IPS-18c (cell line): ENCODE measurements around the gene GJD4.

ENCODE experiments used
- H3K4me3 ChIP-seq: 2 replicates; pipeline ENCODE4 v1.7.0; 2013; ENCODE audit warnings: low read depth, mild to moderate bottlenecking, low read length, moderate library complexity; ENCODE audit not compliant: insufficient read depth
- H3K9me3 ChIP-seq: one replicate; pipeline ENCODE4 v1.6.1; 2013; ENCODE audit warnings: mild to moderate bottlenecking, low read length, moderate library complexity; ENCODE audit not compliant: control insufficient read depth, insufficient read depth

The GJD4 gene, protein sequence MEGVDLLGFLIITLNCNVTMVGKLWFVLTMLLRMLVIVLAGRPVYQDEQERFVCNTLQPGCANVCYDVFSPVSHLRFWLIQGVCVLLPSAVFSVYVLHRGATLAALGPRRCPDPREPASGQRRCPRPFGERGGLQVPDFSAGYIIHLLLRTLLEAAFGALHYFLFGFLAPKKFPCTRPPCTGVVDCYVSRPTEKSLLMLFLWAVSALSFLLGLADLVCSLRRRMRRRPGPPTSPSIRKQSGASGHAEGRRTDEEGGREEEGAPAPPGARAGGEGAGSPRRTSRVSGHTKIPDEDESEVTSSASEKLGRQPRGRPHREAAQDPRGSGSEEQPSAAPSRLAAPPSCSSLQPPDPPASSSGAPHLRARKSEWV

DNA sequence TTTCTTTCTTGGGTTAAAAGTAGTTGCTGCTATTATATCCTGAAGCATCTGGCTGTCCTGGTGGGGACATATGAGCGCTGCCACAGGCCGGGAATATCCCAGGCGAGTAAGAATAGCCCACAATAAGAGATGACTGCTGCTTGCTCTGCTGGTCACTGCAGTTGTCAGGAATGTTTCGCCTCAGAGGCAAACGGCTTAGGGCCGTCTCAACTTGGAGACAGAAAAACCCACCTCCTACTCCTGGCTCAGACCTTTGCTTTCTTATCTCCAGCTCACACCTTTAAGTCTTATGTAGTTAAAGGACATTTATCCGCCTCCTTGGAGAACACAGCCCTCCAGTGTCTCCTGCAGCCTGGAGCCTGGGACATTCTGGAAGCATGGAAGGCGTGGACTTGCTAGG, at the start of gene GJD4:
Gene GJD4 (plus strand): TSS at position 151 of the 400 bp plus-strand sequence. CDS start 227 bp downstream, at position 378.
- no peak within 1 kb of the TSS for H3K4me3 ChIP-seq
- H3K9me3 ChIP-seq: no peaks in the 10 kb centered on the region

DNA sequence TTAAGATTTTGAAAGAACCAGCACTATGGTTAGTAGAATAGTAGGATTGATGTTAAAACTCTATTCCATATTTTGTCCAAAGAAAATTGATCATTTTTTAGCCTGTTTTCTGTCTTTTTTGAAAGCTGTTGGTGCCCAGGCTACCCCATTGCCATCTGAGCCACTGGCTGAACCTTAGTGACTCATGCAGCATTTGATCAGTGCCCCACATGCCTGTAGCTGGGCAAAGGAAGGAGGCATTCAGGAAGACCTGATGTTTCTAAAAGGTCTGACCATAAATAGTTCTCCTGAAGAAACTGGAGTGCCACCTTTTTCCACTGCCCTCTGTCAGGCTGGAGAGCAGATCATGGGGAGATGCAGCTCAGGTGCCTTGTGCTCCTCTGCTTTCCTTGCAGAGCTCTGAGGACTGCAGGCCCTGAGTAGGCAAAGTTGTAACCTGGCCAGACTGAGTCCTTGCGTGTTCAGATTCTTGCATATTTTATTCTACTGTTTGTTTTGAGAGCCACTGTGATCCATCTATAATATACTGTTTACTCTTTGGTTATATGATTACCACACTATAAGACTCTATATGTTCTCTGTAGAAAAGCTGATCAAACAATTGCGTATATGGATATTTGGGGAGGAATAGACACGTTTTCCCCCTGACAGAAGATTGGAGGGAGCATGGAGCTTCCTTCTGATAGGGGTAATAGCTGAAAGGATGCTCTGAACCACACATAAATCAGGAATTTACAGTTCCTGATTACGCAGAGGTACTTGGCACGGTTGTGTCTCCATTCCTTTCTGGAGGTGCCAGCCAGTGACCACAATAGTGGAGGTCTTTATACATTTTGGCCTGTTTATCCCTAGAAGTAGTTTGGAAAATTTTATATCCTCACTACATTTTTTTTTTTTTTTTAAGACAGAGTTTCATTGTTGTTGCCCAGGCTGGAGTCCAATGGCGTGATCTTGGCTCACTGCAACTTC, 48.9 kb upstream of the GJD4 start:
- Histone ChIP-seq H3K4me3 (no peak overlapping the region), H3K9me3 (no peaks in the 10 kb centered on the region)

DNA sequence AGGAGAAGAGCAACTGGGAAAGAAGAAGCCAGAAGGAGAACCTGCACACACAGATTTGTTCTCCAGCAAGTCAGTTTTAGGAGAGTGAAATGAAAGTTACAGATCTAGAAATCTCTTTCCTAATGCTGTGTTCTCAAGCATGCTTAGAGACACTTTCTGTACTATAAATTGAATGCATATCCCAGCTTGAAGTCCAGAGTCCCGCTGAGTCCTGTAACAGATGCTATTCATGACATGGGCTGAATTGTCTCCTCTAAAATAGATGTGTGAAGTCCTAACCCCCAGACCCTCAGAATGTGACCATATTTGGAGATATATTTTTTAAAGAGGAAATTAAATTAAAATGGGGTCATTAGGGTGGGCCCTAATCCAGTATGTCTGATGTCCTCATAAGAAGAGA, 46.9 kb upstream of the GJD4 start:
- no peaks in the 10 kb centered on the region for H3K9me3 ChIP-seq
- no peak overlapping the region for H3K4me3 ChIP-seq

DNA sequence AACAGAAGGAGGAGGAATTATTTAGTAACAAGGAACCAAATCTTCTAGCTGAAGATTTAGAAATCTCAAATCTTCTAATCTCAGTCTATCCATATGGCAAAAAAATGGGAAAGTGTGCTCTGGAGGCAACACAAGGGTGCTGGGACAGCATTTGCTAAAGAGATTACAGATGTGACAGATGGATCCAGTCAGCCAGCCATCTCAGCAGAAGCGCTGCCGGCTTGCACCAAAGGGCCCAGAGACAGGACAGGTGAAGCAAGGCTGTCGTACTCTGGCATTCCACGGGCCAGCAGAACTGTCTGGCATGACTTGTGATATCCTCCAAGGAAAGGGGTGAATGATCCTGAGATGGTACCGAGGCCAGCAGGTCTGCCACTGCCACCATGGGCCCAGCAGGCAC, 45.7 kb upstream of the GJD4 start:
- H3K4me3 ChIP-seq: no peak overlapping the region

GRCh38 chr10:35561715-35562114, 43.4 kb upstream of the GJD4 start:
- Histone ChIP-seq H3K4me3 (no peak overlapping the region), H3K9me3 (peaks cover 5% of the 10 kb centered on the region)

More for the DNA sequence above, 45.7 kb upstream of the GJD4 start:
- peaks cover 5% of the 10 kb centered on the region for H3K9me3 ChIP-seq

- H3K9me3 ChIP-seq: peaks cover 5% of the 10 kb centered on the region
- no peak overlapping the region for H3K4me3 ChIP-seq
Measured at GRCh38 chr10:35562427-35562826, 42.7 kb upstream of the GJD4 start.

DNA sequence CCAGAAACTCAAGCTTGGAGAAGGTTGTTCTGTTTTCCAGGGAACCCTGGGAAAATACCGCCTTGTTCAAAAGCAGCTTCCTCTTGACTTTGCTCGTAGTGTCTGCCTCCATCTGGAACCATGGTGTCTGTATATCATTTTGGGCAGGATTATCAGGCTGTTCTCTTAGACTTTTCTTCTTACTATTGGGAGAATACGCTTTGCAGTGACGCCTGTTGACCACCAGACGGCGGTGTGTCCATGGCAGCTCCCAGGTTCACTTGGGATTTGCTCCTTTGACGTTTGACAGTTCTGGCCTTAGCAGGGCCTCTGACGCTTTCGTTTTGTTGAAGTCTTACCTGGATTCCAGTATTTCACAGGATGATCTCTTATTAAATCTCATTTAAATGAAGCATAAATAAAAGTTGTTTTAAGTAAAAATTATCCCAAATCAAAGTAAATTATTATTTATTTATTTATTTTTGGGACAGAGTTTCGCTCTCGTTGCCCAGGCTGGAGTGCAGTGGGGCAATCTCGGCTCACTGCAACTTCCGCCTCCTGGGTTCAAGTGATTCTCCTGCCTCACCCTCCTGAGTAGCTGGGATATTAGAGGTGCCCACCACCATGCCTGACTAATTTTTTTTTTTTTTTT, 41.8 kb upstream of the GJD4 start:
- no peak overlapping the region for H3K4me3 ChIP-seq

DNA sequence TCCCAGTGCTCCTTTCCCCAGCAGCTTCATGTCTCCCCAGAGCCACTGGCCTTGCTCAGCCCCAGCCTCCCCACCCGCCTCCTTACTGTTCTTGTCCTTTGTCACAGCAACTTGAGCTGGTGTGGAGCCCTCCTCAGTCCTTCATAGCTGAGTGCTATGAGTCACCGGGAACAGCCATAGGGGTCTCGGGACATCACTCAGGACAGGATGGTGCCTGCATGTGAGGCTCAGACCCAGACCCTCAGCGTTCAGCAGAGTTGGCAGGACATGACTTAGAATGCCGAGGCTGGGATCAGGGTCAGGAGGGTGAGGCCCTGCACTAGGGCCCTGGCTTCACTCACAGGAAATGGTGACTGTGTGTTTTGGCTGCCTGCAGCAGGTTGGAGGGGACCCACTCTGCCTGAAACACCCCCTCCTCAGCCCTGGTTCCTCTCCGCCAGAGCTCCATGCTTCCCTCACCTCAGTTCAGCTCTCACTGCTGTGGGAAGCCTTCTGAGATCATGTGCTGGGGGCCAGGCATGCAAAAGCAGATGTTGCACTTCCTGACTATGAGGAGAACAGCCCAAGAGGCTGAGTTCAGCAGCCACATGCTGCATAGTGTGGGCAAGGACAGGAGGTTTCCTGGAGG, 40.7 kb upstream of the GJD4 start:
- Histone ChIP-seq H3K4me3 (no peak overlapping the region), H3K9me3 (peaks cover 5% of the 10 kb centered on the region)

More for the DNA sequence above, 41.8 kb upstream of the GJD4 start:
- peaks cover 5% of the 10 kb centered on the region for H3K9me3 ChIP-seq

- Histone ChIP-seq H3K4me3 (no peak overlapping the region), H3K9me3 (peaks cover 5% of the 10 kb centered on the region)
Measured at GRCh38 chr10:35565602-35566081, 39.5 kb upstream of the GJD4 start.

- H3K9me3 ChIP-seq: peaks cover 5% of the 10 kb centered on the region
Measured at GRCh38 chr10:35567951-35568350, 37.2 kb upstream of the GJD4 start.

DNA sequence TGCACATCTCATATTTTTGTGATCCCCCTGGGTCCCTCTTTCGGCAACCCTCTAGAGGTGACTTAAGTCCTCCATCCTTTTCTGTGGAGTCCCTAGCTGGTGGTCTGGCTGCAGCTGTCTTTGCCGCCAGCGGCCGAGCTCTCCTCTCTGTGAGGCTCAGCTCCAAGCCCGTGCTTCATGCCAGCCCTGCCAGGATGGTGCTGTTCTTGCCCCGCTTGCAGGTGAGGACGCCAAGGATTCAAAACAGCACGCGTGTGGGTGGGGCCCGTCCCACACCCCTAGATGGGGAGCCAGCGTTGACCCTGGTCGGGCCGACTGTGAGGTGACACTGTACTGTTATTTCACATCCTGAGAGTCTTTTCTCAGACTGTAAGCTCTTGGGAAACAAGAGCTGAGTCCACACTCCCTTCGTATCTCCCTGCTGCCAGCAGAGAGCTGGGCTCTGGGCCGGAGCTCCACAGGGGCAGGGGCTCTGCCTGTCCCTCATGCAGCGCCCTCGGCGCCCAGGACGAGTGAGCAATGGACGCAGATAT, 36.6 kb upstream of the GJD4 start:
- no peak overlapping the region for H3K4me3 ChIP-seq

More at GRCh38 chr10:35567951-35568350, 37.2 kb upstream of the GJD4 start:
- no peak overlapping the region for H3K4me3 ChIP-seq

DNA sequence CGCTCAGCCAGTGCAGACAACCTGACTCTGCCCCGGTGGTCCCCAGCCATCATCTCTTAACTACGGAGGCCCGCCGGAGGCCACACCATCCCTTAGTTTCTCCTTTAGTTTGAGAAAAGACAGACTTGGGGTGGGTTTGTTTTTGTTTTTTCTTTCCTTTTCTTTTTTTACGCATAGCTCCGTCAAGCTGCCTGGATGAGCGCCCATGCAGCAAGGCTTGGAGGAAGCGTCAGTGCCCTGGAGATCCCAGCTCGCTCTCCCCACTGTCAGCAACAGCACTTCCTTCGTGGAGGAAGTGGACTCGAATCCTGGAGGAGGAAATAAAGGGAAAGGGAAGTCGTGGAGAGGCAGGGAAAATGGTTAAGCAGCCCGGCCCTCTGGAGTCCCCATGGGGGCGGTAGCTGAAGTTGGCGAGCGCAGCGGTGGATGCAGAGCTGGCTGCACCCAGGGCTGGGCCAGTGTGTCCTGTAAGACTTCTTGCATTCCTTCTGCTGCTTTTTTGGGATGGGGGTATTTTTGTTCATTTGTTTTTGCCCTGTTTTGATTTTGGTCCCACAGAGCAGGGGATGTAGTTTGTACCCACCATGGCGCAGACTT, 35.9 kb upstream of the GJD4 start:
- Histone ChIP-seq H3K4me3 (no peak overlapping the region), H3K9me3 (peaks cover 2% of the 10 kb centered on the region)

More for the DNA sequence above, 36.6 kb upstream of the GJD4 start:
- H3K9me3 ChIP-seq: peaks cover 5% of the 10 kb centered on the region

DNA sequence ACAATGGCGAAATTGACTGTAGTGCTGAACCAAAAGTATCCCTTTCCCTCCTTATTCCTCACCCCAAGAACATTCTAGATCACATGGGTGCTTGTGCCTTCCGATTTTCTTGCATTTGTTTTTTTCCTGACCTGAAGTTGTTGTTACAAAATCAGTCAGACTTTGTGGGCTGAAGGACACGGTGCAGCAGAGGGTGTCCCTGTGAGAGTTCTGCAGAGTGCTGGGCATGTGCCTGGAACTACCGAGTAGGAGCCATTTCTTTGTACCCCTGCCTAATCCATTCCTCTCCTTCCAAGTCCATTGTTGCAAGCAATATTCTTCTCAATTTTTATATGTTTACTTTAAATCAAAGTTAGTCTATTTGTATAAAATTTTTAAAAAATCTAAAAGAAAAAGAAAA, 35.3 kb upstream of the GJD4 start:
- no peaks in the 10 kb centered on the region for H3K9me3 ChIP-seq
- H3K4me3 ChIP-seq: no peak overlapping the region

DNA sequence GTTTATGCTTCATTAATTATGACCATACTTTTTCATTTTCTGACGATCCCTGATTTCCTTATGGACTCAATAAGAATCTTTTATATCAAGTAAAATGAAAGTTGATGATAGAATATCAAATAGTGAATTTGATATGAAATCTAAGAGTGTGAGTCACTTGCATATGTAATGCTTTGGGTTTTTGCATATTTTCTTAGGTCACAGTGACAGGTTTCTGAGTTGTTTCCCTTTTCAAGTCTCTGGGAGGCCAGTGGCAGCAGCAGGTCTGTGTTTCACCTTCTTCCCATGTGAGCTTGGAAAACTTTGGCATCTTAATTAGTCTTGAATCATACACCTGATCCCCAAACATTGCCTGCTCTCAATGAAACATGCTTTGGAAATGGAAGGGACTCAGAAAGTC, 34.7 kb upstream of the GJD4 start:
- H3K9me3 ChIP-seq: no peaks in the 10 kb centered on the region
- H3K4me3 ChIP-seq: no peak overlapping the region

- H3K4me3 ChIP-seq: no peak overlapping the region
- H3K9me3 ChIP-seq: no peaks in the 10 kb centered on the region
Measured at GRCh38 chr10:35572583-35572982, 32.6 kb upstream of the GJD4 start.

- H3K4me3 ChIP-seq: no peak overlapping the region
Measured at GRCh38 chr10:35573796-35574195, 31.3 kb upstream of the GJD4 start.

More at GRCh38 chr10:35573796-35574195, 31.3 kb upstream of the GJD4 start:
- no peaks in the 10 kb centered on the region for H3K9me3 ChIP-seq
